Activated CD4-positive, alpha-beta T cell treated with anti-CD3 and anti-CD28 coated beads for 36 hours (primary cell): ENCODE measurements around the gene SPPL2B. TPM values are rescaled to one million over a fixed set of nuclear protein-coding genes. Genes with fewer than 3 reads are reported as not detected.
"Not testable (repeated sequence)": the region's sequence is repeated elsewhere in the genome, so short reads cannot be mapped to it uniquely, and the experiment has no call there.

Experiments
- ATAC-seq: fragments of 200-7000 bp; cut with Tn5 transposase; one replicate; pipeline ENCODE4 v1.10.0; 2021; ENCODE audit warnings: mild to moderate bottlenecking, moderate library complexity
- CTCF ChIA-PET: fragments of 350-600 bp; sonication (Branson Sonifier 250); formaldehyde crosslinking; loops from one replicate; lab custom pipeline; 2021; ENCODE audit warnings: antibody characterized with exemption; lab: Charles Lee
- POLR2A ChIA-PET: fragments of 350-600 bp; sonication (Branson Sonifier 250); formaldehyde crosslinking; loops from one replicate; lab custom pipeline; 2021; ENCODE audit warnings: antibody characterized with exemption, inconsistent platforms; lab: Charles Lee
- DNase-seq: peaks from one replicate; pipeline ENCODE4 v3.0.0-alpha.2; 2020
- H3K27ac Mint-ChIP-seq: one replicate; pipeline ENCODE4 v1.8.0; 2021; ENCODE audit warnings: mixed read lengths
- H3K27me3 Mint-ChIP-seq: one replicate; pipeline ENCODE4 v1.8.0; 2021; ENCODE audit warnings: mixed read lengths
- H3K36me3 Mint-ChIP-seq: one replicate; pipeline ENCODE4 v1.8.0; 2021; ENCODE audit warnings: low read depth, mixed read lengths
- H3K4me1 Mint-ChIP-seq: one replicate; pipeline ENCODE4 v1.8.0; 2021; ENCODE audit warnings: mixed read lengths
- H3K4me3 Mint-ChIP-seq: one replicate; pipeline ENCODE4 v1.8.0; 2021; ENCODE audit warnings: mild to moderate bottlenecking, moderate library complexity, mixed read lengths
- H3K9me3 Mint-ChIP-seq: one replicate; pipeline ENCODE4 v1.8.0; 2021; ENCODE audit warnings: low read depth, mixed read lengths
- intact Hi-C, 2 experiments: fragments of 100-400 bp; cut with DNase I in 1 of 2; cut with micrococcal nuclease in 1 of 2; formaldehyde crosslinking; loops; one replicate each; pipeline versions ENCODE4 v1.14.2 to v1.15.1; 2022 to 2024; cut with DNase I, micrococcal nuclease
- total RNA-seq, 2 experiments: library from RNA; stranded (reverse); gene quantifications; one replicate each; pipeline ENCODE4 v1.2.3, GENCODE V29; 2021

SPPL2B gene
- total RNA-seq, 2 experiments from 2014 or later, result 37.7 to 48.5 TPM

GRCh38 chr19:2340496-2341243, 12.2 kb downstream of the SPPL2B start:
- DNase-seq (no peak), ATAC-seq (no peak)
- ChIA-PET CTCF (no interaction called here), POLR2A (interaction anchor here (0.7 kb wide), 1 partner anchor 220 kb away, joined by 3 read pairs; no protein-coding TSS in a partner anchor)
- no peak overlapping the region for H3K4me3 Mint-ChIP-seq
- intact Hi-C loops, result no loop called here
- peaks cover 5% of the 10 kb centered on the region for H3K4me1 Mint-ChIP-seq
- peaks cover 5% of the 10 kb centered on the region for H3K36me3 Mint-ChIP-seq
- H3K9me3 Mint-ChIP-seq, result peaks cover 6% of the 10 kb centered on the region
- no peak overlapping the region for H3K27ac Mint-ChIP-seq
- no peaks in the 10 kb centered on the region for H3K27me3 Mint-ChIP-seq

- Mint-ChIP-seq H3K27ac (no peak overlapping the region), H3K9me3 (peaks cover under 1% of the 10 kb centered on the region), H3K4me3 (no peak overlapping the region), H3K36me3 (peaks cover 4% of the 10 kb centered on the region), H3K27me3 (no peaks in the 10 kb centered on the region), H3K4me1 (peaks cover under 1% of the 10 kb centered on the region)
- ChIA-PET POLR2A (no interaction called here), CTCF (no interaction called here)
- DNase-seq (no peak), ATAC-seq (no peak)
- intact Hi-C loops, result no loop called here
Measured at GRCh38 chr19:2341244-2341751, 12.8 kb downstream of the SPPL2B start.

- ChIA-PET CTCF (no interaction called here), POLR2A (no interaction called here)
- DNase-seq (no peak), ATAC-seq (no peak)
- H3K36me3 Mint-ChIP-seq, result peaks cover 4% of the 10 kb centered on the region
- H3K4me1 Mint-ChIP-seq, result no peaks in the 10 kb centered on the region
- H3K9me3 Mint-ChIP-seq, result no peaks in the 10 kb centered on the region
- intact Hi-C loops, result no loop called here
- no peak overlapping the region for H3K4me3 Mint-ChIP-seq
- H3K27me3 Mint-ChIP-seq, result no peaks in the 10 kb centered on the region
- H3K27ac Mint-ChIP-seq, result no peak overlapping the region
Measured at GRCh38 chr19:2341982-2342381, 13.5 kb downstream of the SPPL2B start.

GRCh38 chr19:2342656-2343288, 14.3 kb downstream of the SPPL2B start:
- H3K36me3 Mint-ChIP-seq, result peaks cover 4% of the 10 kb centered on the region
- ChIA-PET POLR2A (no interaction called here), CTCF (no interaction called here)
- intact Hi-C loops, result no loop called here
- ATAC-seq (no peak), DNase-seq (no peak)
- no peak overlapping the region for H3K27ac Mint-ChIP-seq
- no peaks in the 10 kb centered on the region for H3K9me3 Mint-ChIP-seq
- no peaks in the 10 kb centered on the region for H3K27me3 Mint-ChIP-seq
- H3K4me3 Mint-ChIP-seq, result no peak overlapping the region
- no peaks in the 10 kb centered on the region for H3K4me1 Mint-ChIP-seq

- Mint-ChIP-seq H3K9me3 (no peaks in the 10 kb centered on the region), H3K27me3 (no peaks in the 10 kb centered on the region), H3K4me3 (no peak overlapping the region), H3K36me3 (peaks cover 4% of the 10 kb centered on the region), H3K4me1 (no peaks in the 10 kb centered on the region), H3K27ac (no peak overlapping the region)
- ChIA-PET CTCF (no interaction called here), POLR2A (no interaction called here)
- ATAC-seq (no peak), DNase-seq (no peak)
- intact Hi-C loops, result no loop called here
Measured at GRCh38 chr19:2343289-2343982, 15.0 kb downstream of the SPPL2B start.

GRCh38 chr19:2344381-2344870, 15.9 kb downstream of the SPPL2B start:
- POLR2A ChIA-PET, result interaction anchor here (0.6 kb wide), 1 partner anchor 17 kb away, joined by 4 read pairs; no protein-coding TSS in a partner anchor
- CTCF ChIA-PET, result no interaction called here
- Mint-ChIP-seq H3K4me3 (no peak overlapping the region), H3K27me3 (no peaks in the 10 kb centered on the region), H3K4me1 (no peaks in the 10 kb centered on the region), H3K27ac (no peak overlapping the region), H3K9me3 (no peaks in the 10 kb centered on the region), H3K36me3 (peaks cover 4% of the 10 kb centered on the region)
- intact Hi-C loops, result no loop called here
- DNase-seq (no peak), ATAC-seq (no peak)

- peaks cover 4% of the 10 kb centered on the region for H3K36me3 Mint-ChIP-seq
- ATAC-seq (no peak), DNase-seq (no peak)
- H3K27me3 Mint-ChIP-seq, result no peaks in the 10 kb centered on the region
- H3K4me3 Mint-ChIP-seq, result no peak overlapping the region
- no peaks in the 10 kb centered on the region for H3K4me1 Mint-ChIP-seq
- no peaks in the 10 kb centered on the region for H3K9me3 Mint-ChIP-seq
- intact Hi-C loops, result no loop called here
- CTCF ChIA-PET, result no interaction called here
- H3K27ac Mint-ChIP-seq, result no peak overlapping the region
- POLR2A ChIA-PET, result interaction anchor here (0.6 kb wide), 1 partner anchor 17 kb away, joined by 4 read pairs; no protein-coding TSS in a partner anchor
Measured at GRCh38 chr19:2345076-2345475, 16.6 kb downstream of the SPPL2B start.

GRCh38 chr19:2345794-2346663, 17.5 kb downstream of the SPPL2B start:
- Mint-ChIP-seq H3K4me1 (no peaks in the 10 kb centered on the region), H3K4me3 (no peak overlapping the region), H3K27ac (no peak overlapping the region), H3K36me3 (peaks cover 4% of the 10 kb centered on the region), H3K27me3 (no peaks in the 10 kb centered on the region), H3K9me3 (no peaks in the 10 kb centered on the region)
- ATAC-seq, result no peak
- DNase-seq, result no peak
- intact Hi-C loops, result no loop called here
- ChIA-PET POLR2A (no interaction called here), CTCF (interaction anchor here (0.6 kb wide), 1 partner anchor 79 kb away, joined by 3 read pairs; no protein-coding TSS in a partner anchor)

- DNase-seq, H3K4me1 Mint-ChIP-seq, H3K27me3 Mint-ChIP-seq, H3K9me3 Mint-ChIP-seq, H3K36me3 Mint-ChIP-seq, intact Hi-C loops, POLR2A ChIA-PET, ATAC-seq, CTCF ChIA-PET, H3K27ac Mint-ChIP-seq, H3K4me3 Mint-ChIP-seq: not testable (repeated sequence)
Measured at GRCh38 chr19:2349818-2350217, 21.3 kb downstream of the SPPL2B start.

- no peak for DNase-seq
Measured at GRCh38 chr19:2350656-2351055, 22.2 kb downstream of the SPPL2B start.

GRCh38 chr19:2351591-2351990, 23.1 kb downstream of the SPPL2B start:
- CTCF ChIA-PET, result no interaction called here
- peaks cover 2% of the 10 kb centered on the region for H3K36me3 Mint-ChIP-seq
- H3K9me3 Mint-ChIP-seq, result no peaks in the 10 kb centered on the region
- no peaks in the 10 kb centered on the region for H3K27me3 Mint-ChIP-seq
- no peak overlapping the region for H3K27ac Mint-ChIP-seq
- POLR2A ChIA-PET, result no interaction called here
- no peak for ATAC-seq
- no peak for DNase-seq
- intact Hi-C loops, result no loop called here
- H3K4me3 Mint-ChIP-seq, result no peak overlapping the region
- H3K4me1 Mint-ChIP-seq, result no peaks in the 10 kb centered on the region

More at GRCh38 chr19:2350656-2351055, 22.2 kb downstream of the SPPL2B start:
- ATAC-seq, result no peak
- intact Hi-C loops, result no loop called here
- Mint-ChIP-seq H3K27me3 (no peaks in the 10 kb centered on the region), H3K36me3 (peaks cover 5% of the 10 kb centered on the region), H3K4me3 (no peak overlapping the region), H3K9me3 (no peaks in the 10 kb centered on the region), H3K4me1 (no peaks in the 10 kb centered on the region), H3K27ac (no peak overlapping the region)
- ChIA-PET CTCF (no interaction called here), POLR2A (no interaction called here)
